Measurements from ENCODE around the gene ENTPD6. TPM values are rescaled to one million over a fixed set of nuclear protein-coding genes. Genes with fewer than 3 reads are reported as not detected.

The ENTPD6 gene
- total RNA-seq, 1 donor: 50.7 TPM

- H3K27ac ChIP-seq (ENCODE audit: low read depth, low read length): peak overlapping the region; percentile 34
- H3K4me3 ChIP-seq (ENCODE audit: insufficient read depth, low read length): no peak overlapping the region
- peak overlapping the region; percentile 21 for H3K4me2 ChIP-seq (ENCODE audit: insufficient read depth, low read length)
- H3K36me3 ChIP-seq (ENCODE audit: insufficient read depth, low read length): peaks cover 14% of the 10 kb centered on the region
- H3K4me1 ChIP-seq (ENCODE audit: insufficient read depth, low read length): peaks cover 26% of the 10 kb centered on the region
- no peaks in the 10 kb centered on the region for H3K9me3 ChIP-seq (ENCODE audit: low read depth, low read length)
- H2AFZ ChIP-seq (ENCODE audit: low read length): no peak overlapping the region
- H4K20me1 ChIP-seq (ENCODE audit: insufficient read depth, low read length): no peaks in the 10 kb centered on the region
- no peaks in the 10 kb centered on the region for H3K79me2 ChIP-seq (ENCODE audit: insufficient read depth, low read length)
- TF ChIP-seq, protein P1, sequence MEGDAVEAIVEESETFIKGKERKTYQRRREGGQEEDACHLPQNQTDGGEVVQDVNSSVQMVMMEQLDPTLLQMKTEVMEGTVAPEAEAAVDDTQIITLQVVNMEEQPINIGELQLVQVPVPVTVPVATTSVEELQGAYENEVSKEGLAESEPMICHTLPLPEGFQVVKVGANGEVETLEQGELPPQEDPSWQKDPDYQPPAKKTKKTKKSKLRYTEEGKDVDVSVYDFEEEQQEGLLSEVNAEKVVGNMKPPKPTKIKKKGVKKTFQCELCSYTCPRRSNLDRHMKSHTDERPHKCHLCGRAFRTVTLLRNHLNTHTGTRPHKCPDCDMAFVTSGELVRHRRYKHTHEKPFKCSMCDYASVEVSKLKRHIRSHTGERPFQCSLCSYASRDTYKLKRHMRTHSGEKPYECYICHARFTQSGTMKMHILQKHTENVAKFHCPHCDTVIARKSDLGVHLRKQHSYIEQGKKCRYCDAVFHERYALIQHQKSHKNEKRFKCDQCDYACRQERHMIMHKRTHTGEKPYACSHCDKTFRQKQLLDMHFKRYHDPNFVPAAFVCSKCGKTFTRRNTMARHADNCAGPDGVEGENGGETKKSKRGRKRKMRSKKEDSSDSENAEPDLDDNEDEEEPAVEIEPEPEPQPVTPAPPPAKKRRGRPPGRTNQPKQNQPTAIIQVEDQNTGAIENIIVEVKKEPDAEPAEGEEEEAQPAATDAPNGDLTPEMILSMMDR (IDR thresholded peaks at IDR 0.05; ENCODE audit: extremely low read depth, low read depth, low read length): no peak
- DNase-seq (ENCODE audit: insufficient read length, low spot score, missing footprints): peak; percentile 51
- no peaks in the 10 kb centered on the region for H3K27me3 ChIP-seq (ENCODE audit: insufficient read depth, low read length)
Observed at GRCh38 chr20:25226433-25227316, 31.2 kb downstream of the ENTPD6 start.

- H2AFZ ChIP-seq (ENCODE audit: low read length): no peak overlapping the region
- H3K9me3 ChIP-seq (ENCODE audit: low read depth, low read length): no peaks in the 10 kb centered on the region
- peak; percentile 89 for DNase-seq (ENCODE audit: insufficient read length, low spot score, missing footprints)
- H3K4me1 ChIP-seq (ENCODE audit: insufficient read depth, low read length): peaks cover 26% of the 10 kb centered on the region
- H3K4me3 ChIP-seq (ENCODE audit: insufficient read depth, low read length): no peak overlapping the region
- peaks cover 14% of the 10 kb centered on the region for H3K36me3 ChIP-seq (ENCODE audit: insufficient read depth, low read length)
- H3K27me3 ChIP-seq (ENCODE audit: insufficient read depth, low read length): no peaks in the 10 kb centered on the region
- TF ChIP-seq, protein P1 (IDR thresholded peaks at IDR 0.05; ENCODE audit: extremely low read depth, low read depth, low read length): no peak
- H4K20me1 ChIP-seq (ENCODE audit: insufficient read depth, low read length): no peaks in the 10 kb centered on the region
- peak overlapping the region; percentile 34 for H3K27ac ChIP-seq (ENCODE audit: low read depth, low read length)
- no peaks in the 10 kb centered on the region for H3K79me2 ChIP-seq (ENCODE audit: insufficient read depth, low read length)
- H3K4me2 ChIP-seq (ENCODE audit: insufficient read depth, low read length): peak overlapping the region; percentile 21
Observed at GRCh38 chr20:25227317-25227831, 31.9 kb downstream of the ENTPD6 start.

- H3K4me3 ChIP-seq (ENCODE audit: insufficient read depth, low read length): no peak overlapping the region
- H4K20me1 ChIP-seq (ENCODE audit: insufficient read depth, low read length): no peaks in the 10 kb centered on the region
- no peaks in the 10 kb centered on the region for H3K9me3 ChIP-seq (ENCODE audit: low read depth, low read length)
- H3K36me3 ChIP-seq (ENCODE audit: insufficient read depth, low read length): peaks cover 9% of the 10 kb centered on the region
- TF ChIP-seq, protein P1 (IDR thresholded peaks at IDR 0.05; ENCODE audit: extremely low read depth, low read depth, low read length): no peak
- no peak overlapping the region for H2AFZ ChIP-seq (ENCODE audit: low read length)
- peaks cover 28% of the 10 kb centered on the region for H3K4me1 ChIP-seq (ENCODE audit: insufficient read depth, low read length)
- no peak overlapping the region for H3K4me2 ChIP-seq (ENCODE audit: insufficient read depth, low read length)
- no peaks in the 10 kb centered on the region for H3K79me2 ChIP-seq (ENCODE audit: insufficient read depth, low read length)
- no peaks in the 10 kb centered on the region for H3K27me3 ChIP-seq (ENCODE audit: insufficient read depth, low read length)
- no peak overlapping the region for H3K27ac ChIP-seq (ENCODE audit: low read depth, low read length)
- DNase-seq (ENCODE audit: insufficient read length, low spot score, missing footprints): no peak
Observed at GRCh38 chr20:25229486-25230165, 34.1 kb downstream of the ENTPD6 start.

All from osteoblast (primary cell).